Body of pancreas (tissue), 4 donors: ENCODE data around the gene BCL2L15.

Experiments used
- POLR2A ChIP-seq, 3 donors: fragments of 450-650 bp; IDR thresholded peaks; one replicate each; pipeline ENCODE4 v1.6.1; 2016; ENCODE audit warnings: antibody characterized with exemption in 3 of 3, mild to moderate bottlenecking in 2 of 3
- TF ChIP-seq, protein P1 (sequence below), 7 experiments: fragments of 450-650 bp in 4 of 7; fragments of 200-600 bp in 3 of 7; sonication (generic) in 3 of 7; IDR thresholded peaks; one replicate each; pipeline ENCODE4 v1.5.1; 2016 to 2019; ENCODE audit warnings: antibody characterized with exemption in 7 of 7

DNA sequence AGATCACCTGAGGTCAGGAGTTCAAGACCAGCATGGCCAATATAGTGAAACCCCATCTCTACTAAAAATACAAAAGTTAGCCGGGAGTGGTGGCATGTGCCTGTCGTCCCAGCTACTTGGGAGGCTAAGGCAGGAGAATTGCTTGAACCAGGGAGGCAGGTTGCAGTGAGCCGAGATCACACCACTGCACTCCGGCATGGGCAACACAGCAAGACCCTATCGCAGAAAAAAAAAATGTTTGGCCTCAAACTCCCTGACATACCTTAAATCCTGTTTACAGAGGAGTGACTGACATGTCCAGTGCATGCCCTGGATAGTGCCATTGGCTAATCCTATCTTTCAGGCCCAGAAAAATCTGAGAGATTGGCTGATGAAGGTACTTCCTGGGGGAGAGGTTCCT, 29.6 kb upstream of the BCL2L15 start:
- TF ChIP-seq, protein P1, sequence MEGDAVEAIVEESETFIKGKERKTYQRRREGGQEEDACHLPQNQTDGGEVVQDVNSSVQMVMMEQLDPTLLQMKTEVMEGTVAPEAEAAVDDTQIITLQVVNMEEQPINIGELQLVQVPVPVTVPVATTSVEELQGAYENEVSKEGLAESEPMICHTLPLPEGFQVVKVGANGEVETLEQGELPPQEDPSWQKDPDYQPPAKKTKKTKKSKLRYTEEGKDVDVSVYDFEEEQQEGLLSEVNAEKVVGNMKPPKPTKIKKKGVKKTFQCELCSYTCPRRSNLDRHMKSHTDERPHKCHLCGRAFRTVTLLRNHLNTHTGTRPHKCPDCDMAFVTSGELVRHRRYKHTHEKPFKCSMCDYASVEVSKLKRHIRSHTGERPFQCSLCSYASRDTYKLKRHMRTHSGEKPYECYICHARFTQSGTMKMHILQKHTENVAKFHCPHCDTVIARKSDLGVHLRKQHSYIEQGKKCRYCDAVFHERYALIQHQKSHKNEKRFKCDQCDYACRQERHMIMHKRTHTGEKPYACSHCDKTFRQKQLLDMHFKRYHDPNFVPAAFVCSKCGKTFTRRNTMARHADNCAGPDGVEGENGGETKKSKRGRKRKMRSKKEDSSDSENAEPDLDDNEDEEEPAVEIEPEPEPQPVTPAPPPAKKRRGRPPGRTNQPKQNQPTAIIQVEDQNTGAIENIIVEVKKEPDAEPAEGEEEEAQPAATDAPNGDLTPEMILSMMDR (IDR thresholded peaks at IDR 0.05) = no peak
- no peak for TF ChIP-seq POLR2A (IDR thresholded peaks at IDR 0.05)
